GM18498 (cell line): Measurements from ENCODE around the gene ANKRD24.
A peak's percentile ranks its signal among the peaks of the same experiment; 100 is the strongest.
"Not testable (repeated sequence)": the region's sequence is repeated elsewhere in the genome, so short reads cannot be mapped to it uniquely, and the experiment has no call there.

Experiments used
- ATAC-seq: cut with Tn5 transposase; IDR thresholded peaks from one replicate; pipeline ENCODE4 v1.9.1; 2021; ENCODE audit warnings: mild to moderate bottlenecking, moderate library complexity; ENCODE audit not compliant: unreplicated experiment

The ANKRD24 gene

DNA sequence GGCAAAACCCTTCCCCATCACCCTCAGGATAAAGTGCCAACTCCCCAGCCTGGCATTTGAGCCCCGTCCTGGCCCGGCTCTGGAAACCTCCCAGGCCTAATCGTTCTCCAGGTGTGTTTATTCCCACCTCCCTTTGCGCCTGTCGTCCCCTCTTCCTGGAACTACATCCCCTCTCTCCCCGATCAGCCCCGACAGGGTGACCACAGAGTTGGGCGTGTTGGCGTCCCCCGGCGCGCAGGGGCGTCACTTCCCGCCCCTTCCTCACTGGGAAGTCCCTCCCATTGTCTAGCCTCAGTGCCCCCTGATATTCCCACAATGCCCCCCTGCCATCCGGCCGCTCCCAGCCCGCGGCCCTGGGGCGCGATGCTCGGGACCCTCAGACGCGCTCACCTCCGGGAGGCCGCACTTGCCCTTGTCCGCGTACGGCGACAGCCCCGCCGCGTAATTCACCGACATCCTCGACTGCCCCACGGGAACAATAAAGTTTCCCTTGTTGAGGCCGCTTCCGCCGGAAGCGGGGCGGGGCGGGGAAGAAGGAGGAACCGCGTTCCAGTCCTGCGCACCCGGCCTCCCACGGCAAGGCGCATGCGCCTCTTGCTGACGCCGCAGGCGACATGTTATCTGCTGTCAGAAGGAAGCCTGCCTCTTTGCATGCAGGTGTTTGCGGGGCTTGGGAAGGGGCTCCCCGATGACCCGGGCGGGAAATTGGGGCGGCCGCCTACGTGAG lies at the start of gene ANKRD24, which contains the start of gene SIRT6:
TSS of gene ANKRD24 (plus strand) at position 606 of the 727 bp plus-strand sequence. CDS start 3,737 bp downstream, outside the sequence.
TSS of gene SIRT6 (minus strand) at position 480 of the 727 bp plus-strand sequence. CDS start at position 456, 24 bp downstream.
- peak; percentile 61 for ATAC-seq

DNA sequence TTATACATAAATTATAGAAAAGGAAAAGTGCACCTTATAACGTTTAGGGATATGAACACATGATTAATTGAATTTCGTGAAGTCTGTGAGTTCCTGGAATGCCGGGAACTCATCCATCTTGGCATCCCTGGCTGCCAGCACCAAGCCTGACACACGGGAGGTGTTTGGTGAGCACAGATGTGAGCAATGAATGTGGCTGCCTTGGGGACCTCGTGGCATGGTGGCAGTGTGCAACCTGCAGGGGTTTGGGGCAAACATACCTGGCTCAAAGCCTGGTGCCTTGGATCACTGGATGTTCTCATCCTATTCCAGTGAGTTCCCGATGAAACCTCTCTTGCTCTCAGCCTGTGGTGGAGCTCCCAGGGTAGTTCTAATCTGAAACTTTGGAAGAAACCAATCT lies 48.1 kb upstream of the ANKRD24 start:
- ATAC-seq: no peak

DNA sequence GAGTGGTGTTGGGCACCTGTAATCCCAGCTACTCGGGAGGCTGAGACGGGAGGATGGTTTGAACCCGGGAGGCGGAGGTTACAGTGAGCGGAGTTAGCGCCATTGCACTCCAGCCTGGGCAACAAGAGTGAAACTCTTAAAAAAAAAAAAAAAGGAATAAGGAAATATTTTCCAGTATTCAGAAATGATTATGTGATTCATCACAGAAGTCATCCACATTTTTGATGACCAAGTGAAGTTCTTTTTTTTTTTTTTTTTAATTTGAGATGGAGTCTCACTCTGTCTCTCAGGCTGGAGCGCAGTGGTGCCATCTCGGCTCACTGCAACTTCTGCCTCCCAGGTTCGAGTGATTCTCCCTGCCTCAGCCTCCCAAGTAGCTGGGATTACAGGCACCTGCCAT lies 47.1 kb upstream of the ANKRD24 start:
- not testable (repeated sequence) for ATAC-seq

- no peak for ATAC-seq
Observed at GRCh38 chr19:4136680-4137088, 45.8 kb upstream of the ANKRD24 start.

DNA sequence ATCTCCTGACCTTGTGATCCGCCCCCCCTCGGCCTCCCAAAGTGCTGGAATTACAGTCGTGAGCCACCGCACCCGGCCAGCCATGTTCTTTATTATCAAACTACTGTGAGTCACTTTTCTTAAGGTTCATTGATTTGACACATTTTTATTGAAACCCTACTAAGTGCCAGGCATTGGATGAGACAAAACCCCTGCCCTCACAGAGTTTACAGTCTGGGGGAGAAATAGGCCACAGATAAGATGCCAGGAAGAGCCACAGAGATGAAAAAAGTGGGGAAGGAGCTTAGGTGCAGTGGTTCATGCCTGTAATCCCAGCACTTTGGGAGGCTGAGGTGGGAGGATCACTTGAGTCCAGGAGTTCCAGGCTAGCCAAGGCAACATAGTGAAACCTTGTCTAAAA lies 44.0 kb upstream of the ANKRD24 start:
- ATAC-seq: no peak

GRCh38 chr19:4139614-4140236 lies 42.8 kb upstream of the ANKRD24 start:
- ATAC-seq: no peak

- no peak for ATAC-seq
Observed at GRCh38 chr19:4140237-4140711, 42.2 kb upstream of the ANKRD24 start.

- not testable (repeated sequence) for ATAC-seq
Observed at GRCh38 chr19:4142916-4143315, 39.6 kb upstream of the ANKRD24 start.

GRCh38 chr19:4144666-4145249 lies 37.7 kb upstream of the ANKRD24 start:
- no peak for ATAC-seq

DNA sequence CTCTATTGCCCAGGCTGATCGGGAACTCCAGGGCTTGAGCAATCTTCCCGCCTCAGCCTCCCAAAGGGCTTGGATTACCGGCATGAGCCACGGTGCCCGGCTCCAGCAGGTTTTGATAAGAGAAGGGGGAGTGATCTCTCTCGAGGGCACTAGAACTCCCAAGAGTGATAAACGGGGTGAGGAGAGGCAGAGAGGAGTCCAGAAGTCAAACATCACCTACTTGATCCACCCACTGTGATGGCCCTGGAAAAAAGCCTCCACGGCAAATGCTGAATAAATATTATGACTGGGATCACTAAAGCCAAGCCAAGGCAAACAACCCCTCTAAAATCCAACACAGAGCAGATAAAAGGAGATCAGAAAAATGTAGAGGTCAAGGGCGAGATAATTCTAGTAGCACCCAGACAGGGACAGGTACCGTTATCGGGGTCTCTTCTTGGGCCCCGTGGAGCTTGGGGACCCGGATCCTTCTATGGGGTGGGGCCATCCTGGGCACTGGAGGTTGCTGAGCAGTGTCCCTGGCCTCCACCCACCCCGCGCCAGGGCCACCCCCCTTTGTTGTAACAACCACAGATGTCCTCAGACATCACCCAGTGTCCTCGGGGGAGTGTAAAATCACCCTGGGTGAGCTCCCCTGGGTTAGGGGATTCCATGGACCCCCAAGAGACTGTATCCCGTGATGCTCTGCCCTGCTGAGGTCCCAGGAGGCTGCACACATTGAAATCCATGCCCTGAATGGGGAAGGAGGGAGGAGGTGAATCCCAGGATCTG lies 32.8 kb upstream of the ANKRD24 start:
- ATAC-seq: no peak

GRCh38 chr19:4151623-4152022 lies 30.9 kb upstream of the ANKRD24 start:
- no peak for ATAC-seq

DNA sequence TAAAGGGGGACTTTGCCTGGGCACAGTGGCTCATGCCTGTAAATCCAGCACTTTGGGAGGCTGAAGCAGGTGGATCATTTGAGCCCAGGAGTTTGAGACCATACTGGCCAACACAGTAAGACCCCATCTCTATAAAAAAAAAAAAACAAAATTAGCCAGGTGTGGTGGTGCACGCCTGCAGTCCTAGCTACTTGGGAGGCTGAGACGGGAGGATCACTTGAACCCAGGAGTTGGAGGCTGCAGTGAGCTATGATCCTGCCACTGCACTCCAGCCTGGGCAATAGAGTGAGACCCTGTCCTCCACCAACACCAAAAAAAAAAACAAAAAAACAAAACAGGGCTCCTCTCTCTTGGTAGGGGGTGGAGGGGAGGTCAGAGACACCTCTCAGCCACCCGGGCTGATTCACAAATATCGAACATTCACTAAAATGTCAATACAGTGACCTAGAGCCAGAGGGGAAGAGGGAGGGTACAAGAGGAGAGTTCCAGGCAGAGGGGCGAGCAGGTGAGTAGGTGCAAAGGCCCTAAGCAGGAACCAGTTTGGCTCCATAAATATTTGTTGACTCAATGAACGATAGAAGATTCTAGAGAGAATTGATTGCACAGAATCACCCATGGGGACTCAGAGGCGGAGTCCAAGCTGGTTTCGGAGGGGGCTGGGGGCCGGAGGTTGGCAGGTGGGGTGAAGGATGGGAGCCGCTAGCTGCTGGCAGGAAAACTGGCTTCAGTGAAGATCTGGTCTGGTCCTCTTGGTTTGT lies 30.1 kb upstream of the ANKRD24 start:
- ATAC-seq: no peak

DNA sequence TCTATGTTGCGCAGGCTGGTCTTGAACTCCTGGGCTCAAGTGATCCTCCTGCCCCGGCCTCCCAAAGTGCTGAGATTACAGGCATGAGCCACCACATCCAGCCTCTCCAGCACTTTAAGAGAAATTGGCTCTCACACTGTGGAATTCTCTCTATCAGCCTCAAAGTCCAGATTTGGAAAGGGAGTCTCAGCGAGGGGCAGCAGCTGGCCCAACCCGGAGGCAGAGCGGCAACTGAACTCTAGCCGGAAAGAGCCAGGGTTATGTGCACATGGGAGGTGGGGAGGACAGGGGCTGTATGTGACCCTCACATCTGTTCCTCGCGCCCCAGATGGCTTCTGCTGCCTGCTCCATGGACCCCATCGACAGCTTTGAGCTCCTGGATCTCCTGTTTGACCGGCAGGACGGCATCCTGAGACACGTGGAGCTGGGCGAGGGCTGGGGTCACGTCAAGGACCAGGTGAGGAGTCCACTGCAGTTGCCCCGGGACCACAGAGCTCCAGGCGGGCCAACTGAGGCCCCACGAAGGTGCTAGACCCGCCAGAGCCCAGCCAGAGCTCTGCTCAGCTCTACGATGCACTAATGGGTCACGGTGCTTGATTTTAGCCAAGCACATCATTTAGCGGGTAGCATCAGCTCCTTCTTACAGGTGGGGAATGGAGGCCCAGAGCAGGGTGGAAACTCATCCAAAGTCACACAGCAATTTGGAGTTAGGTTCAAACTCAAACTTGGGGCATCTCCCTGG lies 27.7 kb upstream of the ANKRD24 start:
- ATAC-seq: no peak

- ATAC-seq: no peak
Observed at GRCh38 chr19:4157164-4157563, 25.3 kb upstream of the ANKRD24 start.

DNA sequence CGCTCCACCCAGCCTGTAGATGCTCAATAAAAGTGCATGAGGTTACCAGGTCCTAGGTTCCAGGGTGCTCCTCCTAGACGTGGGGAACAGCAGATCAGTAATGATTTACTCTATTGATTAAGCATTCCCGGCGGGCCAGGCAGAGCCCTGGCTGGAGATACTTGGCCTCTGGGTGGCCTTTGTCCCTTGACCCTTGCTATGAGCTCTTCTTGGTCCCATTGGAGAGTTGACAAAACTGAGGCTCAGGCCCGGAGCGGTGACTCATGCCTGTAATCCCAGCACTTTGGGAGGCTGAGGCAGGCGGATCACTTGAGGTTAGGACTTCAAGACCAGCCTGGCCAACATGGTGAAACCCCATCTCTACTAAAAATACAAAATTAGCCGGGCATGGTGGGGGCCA lies 24.5 kb upstream of the ANKRD24 start:
- not testable (repeated sequence) for ATAC-seq

DNA sequence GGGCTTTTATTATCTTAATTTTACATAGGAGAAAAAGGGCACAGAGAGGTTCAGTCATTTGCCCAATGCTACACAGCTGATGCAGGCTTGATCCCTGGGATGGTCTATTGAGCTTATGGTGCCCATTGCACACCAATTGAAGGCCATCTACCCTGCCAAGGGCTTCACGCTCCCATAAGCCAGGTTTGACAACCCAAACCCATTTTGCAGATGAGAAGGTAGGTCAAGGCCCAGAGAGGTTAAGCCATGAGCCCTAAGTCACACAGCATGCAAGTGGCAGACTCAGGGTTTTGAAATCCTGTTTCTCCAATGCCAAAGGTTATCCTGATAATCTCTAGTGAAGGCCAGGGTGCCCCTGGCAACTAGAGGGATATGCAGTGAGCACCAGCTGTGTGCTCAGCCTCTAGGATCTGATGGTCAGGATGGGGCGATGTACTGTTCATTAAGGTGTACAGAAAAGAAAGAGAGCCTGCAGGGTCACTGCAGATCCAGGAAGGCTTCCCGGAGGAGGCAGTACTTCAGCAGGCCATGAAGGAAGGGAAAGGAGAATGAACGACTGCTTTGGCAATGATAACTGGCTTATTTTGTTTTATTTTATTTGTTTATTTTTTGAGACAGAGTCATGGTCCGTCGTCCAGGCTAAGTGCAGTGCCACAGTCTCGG lies 20.9 kb upstream of the ANKRD24 start:
- ATAC-seq: no peak

- no peak for ATAC-seq
Observed at GRCh38 chr19:4164262-4164661, 18.2 kb upstream of the ANKRD24 start.

GRCh38 chr19:4171676-4172075 lies 10.8 kb upstream of the ANKRD24 start:
- no peak for ATAC-seq

GRCh38 chr19:4172861-4173473 lies 9.5 kb upstream of the ANKRD24 start:
- ATAC-seq: no peak
